ENCODE results near the gene FBXL20.
"Not testable (repeated sequence)": the region's sequence is repeated elsewhere in the genome, so short reads cannot be mapped to it uniquely, and the experiment has no call there.

DNA sequence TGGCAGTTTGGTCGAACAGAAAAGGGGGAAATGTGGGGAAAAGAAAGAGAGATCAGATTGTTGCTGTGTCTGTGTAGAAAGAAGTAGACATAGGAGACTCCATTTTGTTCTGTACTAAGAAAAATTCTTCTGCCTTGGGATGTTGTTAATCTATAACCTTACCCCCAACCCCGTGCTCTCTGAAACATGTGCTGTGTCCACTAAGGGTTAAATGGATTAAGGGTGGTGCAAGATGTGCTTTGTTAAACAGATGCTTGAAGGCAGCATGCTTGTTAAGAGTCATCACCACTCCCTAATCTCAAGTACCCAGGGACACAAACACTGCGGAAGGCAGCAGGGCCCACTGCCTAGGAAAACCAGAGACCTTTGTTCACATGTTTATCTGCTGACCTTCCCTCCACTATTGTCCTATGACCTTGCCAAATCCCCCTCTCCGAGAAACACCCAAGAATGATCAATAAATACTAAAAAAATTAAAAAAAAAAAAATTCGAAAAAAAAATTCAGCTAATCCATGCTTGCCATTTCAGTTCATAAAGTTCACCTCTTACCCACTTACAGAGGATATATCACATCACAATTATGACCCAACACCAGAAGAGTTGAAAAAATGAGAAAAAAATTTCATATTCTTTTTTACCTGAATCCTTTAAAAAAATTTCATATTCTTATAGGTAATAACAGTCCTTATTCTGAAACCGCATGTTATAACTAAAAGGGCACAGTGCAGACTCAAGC lies 67.2 kb downstream of the FBXL20 start:
- TF ChIP-seq, protein P1, sequence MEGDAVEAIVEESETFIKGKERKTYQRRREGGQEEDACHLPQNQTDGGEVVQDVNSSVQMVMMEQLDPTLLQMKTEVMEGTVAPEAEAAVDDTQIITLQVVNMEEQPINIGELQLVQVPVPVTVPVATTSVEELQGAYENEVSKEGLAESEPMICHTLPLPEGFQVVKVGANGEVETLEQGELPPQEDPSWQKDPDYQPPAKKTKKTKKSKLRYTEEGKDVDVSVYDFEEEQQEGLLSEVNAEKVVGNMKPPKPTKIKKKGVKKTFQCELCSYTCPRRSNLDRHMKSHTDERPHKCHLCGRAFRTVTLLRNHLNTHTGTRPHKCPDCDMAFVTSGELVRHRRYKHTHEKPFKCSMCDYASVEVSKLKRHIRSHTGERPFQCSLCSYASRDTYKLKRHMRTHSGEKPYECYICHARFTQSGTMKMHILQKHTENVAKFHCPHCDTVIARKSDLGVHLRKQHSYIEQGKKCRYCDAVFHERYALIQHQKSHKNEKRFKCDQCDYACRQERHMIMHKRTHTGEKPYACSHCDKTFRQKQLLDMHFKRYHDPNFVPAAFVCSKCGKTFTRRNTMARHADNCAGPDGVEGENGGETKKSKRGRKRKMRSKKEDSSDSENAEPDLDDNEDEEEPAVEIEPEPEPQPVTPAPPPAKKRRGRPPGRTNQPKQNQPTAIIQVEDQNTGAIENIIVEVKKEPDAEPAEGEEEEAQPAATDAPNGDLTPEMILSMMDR (IDR thresholded peaks at IDR 0.05) = not testable (repeated sequence)
- TF ChIP-seq POLR2A (IDR thresholded peaks at IDR 0.05) = not testable (repeated sequence)
